CMK (cell line): Measurements from ENCODE around the gene TNPO1.
A peak's percentile ranks its signal among the peaks of the same experiment; 100 is the strongest.
"Not testable (repeated sequence)": the region's sequence is repeated elsewhere in the genome, so short reads cannot be mapped to it uniquely, and the experiment has no call there.

Source experiments
- DNase-seq: peaks from one replicate; pipeline ENCODE4 v3.0.0-alpha.2; 2010; ENCODE audit warnings: low read depth

The TNPO1 gene

GRCh38 chr5:72816284-72817075 lies at the start of gene TNPO1:
TNPO1 (plus strand) TSS chr5:72816661; CDS start chr5:72816738, 77 bp downstream.
- DNase-seq = peak; percentile 14

GRCh38 chr5:72767289-72768010 lies 49.0 kb upstream of the TNPO1 start:
- DNase-seq = no peak

GRCh38 chr5:72770266-72770665 lies 46.2 kb upstream of the TNPO1 start:
- no peak for DNase-seq

GRCh38 chr5:72776684-72777083 lies 39.8 kb upstream of the TNPO1 start:
- no peak for DNase-seq

- DNase-seq = no peak
Measured at GRCh38 chr5:72779520-72779919, 36.9 kb upstream of the TNPO1 start.

GRCh38 chr5:72783354-72783753 lies 33.1 kb upstream of the TNPO1 start:
- DNase-seq = no peak

GRCh38 chr5:72784129-72784528 lies 32.3 kb upstream of the TNPO1 start:
- DNase-seq = no peak

- no peak for DNase-seq
Measured at GRCh38 chr5:72785801-72786200, 30.7 kb upstream of the TNPO1 start.

GRCh38 chr5:72786676-72787075 lies 29.8 kb upstream of the TNPO1 start:
- no peak for DNase-seq

- DNase-seq = no peak
Measured at GRCh38 chr5:72788866-72789505, 27.5 kb upstream of the TNPO1 start.

GRCh38 chr5:72790186-72790585 lies 26.3 kb upstream of the TNPO1 start:
- DNase-seq = no peak

- not testable (repeated sequence) for DNase-seq
Measured at GRCh38 chr5:72792662-72793061, 23.8 kb upstream of the TNPO1 start.

GRCh38 chr5:72796001-72796400 lies 20.5 kb upstream of the TNPO1 start:
- no peak for DNase-seq

GRCh38 chr5:72799721-72800120 lies 16.7 kb upstream of the TNPO1 start:
- DNase-seq = no peak

- not testable (repeated sequence) for DNase-seq
Measured at GRCh38 chr5:72808637-72809036, 7.8 kb upstream of the TNPO1 start.

GRCh38 chr5:72811849-72812248 lies 4.6 kb upstream of the TNPO1 start:
- no peak for DNase-seq

GRCh38 chr5:72812488-72812887 lies 4.0 kb upstream of the TNPO1 start:
- DNase-seq = no peak

GRCh38 chr5:72814104-72814503 lies 2.4 kb upstream of the TNPO1 start:
- no peak for DNase-seq

- no peak for DNase-seq
Measured at GRCh38 chr5:72814864-72815263, 1.6 kb upstream of the TNPO1 start.

GRCh38 chr5:72815580-72816283 lies 729 bp upstream of the TNPO1 start:
- DNase-seq = no peak

- no peak for DNase-seq
Measured at GRCh38 chr5:72817076-72817481, 618 bp downstream of the TNPO1 start.

GRCh38 chr5:72817671-72818266 lies 1.3 kb downstream of the TNPO1 start:
- DNase-seq = no peak
